ENCODE data around the gene ATG16L1. TPM values are rescaled to one million over a fixed set of nuclear protein-coding genes. Genes with fewer than 3 reads are reported as not detected.

ATG16L1 gene
- total and polyA plus RNA-seq, 2 donors (not counting 3 experiments of a cell fraction or from before 2014, with no cell fraction given): 18.1 to 29.8 TPM

GRCh38 chr2:233295891-233296290, 44.4 kb downstream of the ATG16L1 start:
- H3K4me2 ChIP-seq (ENCODE audit: insufficient read depth, low read length): no peak overlapping the region
- TF ChIP-seq POLR2AphosphoS5 (IDR thresholded peaks at IDR 0.05; ENCODE audit: insufficient read depth, low read depth, low read length) (no peak), MAX (IDR thresholded peaks at IDR 0.05; ENCODE audit: insufficient read depth, insufficient read length) (no peak), MYC (IDR thresholded peaks at IDR 0.05; ENCODE audit: low read depth, low read length) (no peak), GATA2 (IDR thresholded peaks at IDR 0.05; ENCODE audit: insufficient read depth, insufficient read length, low read depth, low read length) (no peak), FOS (IDR thresholded peaks at IDR 0.05; ENCODE audit: borderline replicate concordance, insufficient read depth, low read length) (no peak), EZH2 (IDR thresholded peaks at IDR 0.05; ENCODE audit: borderline replicate concordance, low read depth, low read length, severe bottlenecking) (no peak), CTCF (IDR thresholded peaks at IDR 0.05; ENCODE audit: extremely low read depth in 1 of 2, insufficient read depth in 1 of 2, low read depth in 1 of 2, low read length in 2 of 2) (no peak), POLR2A (IDR thresholded peaks at IDR 0.05; ENCODE audit: low read depth, low read length) (no peak), JUN (IDR thresholded peaks at IDR 0.05; ENCODE audit: borderline replicate concordance, insufficient read depth, insufficient read length, low read depth) (no peak)

More at GRCh38 chr2:233295891-233296290, 44.4 kb downstream of the ATG16L1 start:
- H3K27me3 ChIP-seq (ENCODE audit: control insufficient read depth in 2 of 2, insufficient read depth in 2 of 2, low read length in 2 of 2): no peaks in the 10 kb centered on the region
- H3K9ac ChIP-seq (replicated peaks; ENCODE audit: extremely low read depth, insufficient read depth, low read length): no peak overlapping the region
- BruUV-seq (replicated peaks): no TSS peak
- ChIA-PET CTCF (interaction anchor here (1.2 kb wide), 1 partner anchor 148 kb away, joined by 9 read pairs; no protein-coding TSS in a partner anchor), POLR2A (no interaction called here)
- FAIRE-seq: no peak
- no peaks in the 10 kb centered on the region for H3K4me1 ChIP-seq (ENCODE audit: control insufficient read depth, extremely low read depth, insufficient read depth, low read length)
- dilution Hi-C loops (cut with MboI; ENCODE audit: extremely low pct_ligation_motif_present, low sequenced_read_pairs) (no loop called here), intact Hi-C loops (cut with micrococcal nuclease) (no loop called here)
- peaks cover 11 to 44% of the 10 kb centered on the region in 2 experiments for H3K36me3 ChIP-seq (ENCODE audit: control insufficient read depth in 2 of 2, extremely low read depth in 1 of 2, insufficient read depth in 2 of 2, low read length in 2 of 2)
- no peaks in the 10 kb centered on the region for H4K20me1 ChIP-seq (replicated peaks; ENCODE audit: control insufficient read depth, extremely low read depth, insufficient read depth, low read length)
- no peak overlapping the region for H2AFZ ChIP-seq (ENCODE audit: low read depth, low read length)
- no peak for DNase-seq (ENCODE audit: low read depth, low spot score)
- no peak overlapping the region for H3K4me3 ChIP-seq (replicated peaks in 1 of 3; ENCODE audit: insufficient read depth in 1 of 3, low read depth in 1 of 3, low read length in 3 of 3)
- no peaks in the 10 kb centered on the region for H3K79me2 ChIP-seq (ENCODE audit: control insufficient read depth, insufficient read depth, low read length)
- H3K9me1 ChIP-seq (replicated peaks; ENCODE audit: control insufficient read depth, extremely low read depth, insufficient read depth, low read length): no peaks in the 10 kb centered on the region
- H3K27ac ChIP-seq (ENCODE audit: insufficient read depth, low read depth, low read length): no peak overlapping the region
- no peaks in the 10 kb centered on the region for H3K9me3 ChIP-seq (replicated peaks; ENCODE audit: control insufficient read depth, insufficient read depth, low read length)
